BLaER1 treated with 17β-estradiol and CSF1 and Interleukin-3, amounts not matched to agents 10 nM and 100 nM (cell line): ENCODE results near the gene WDR18.

ENCODE experiments used
- H3K27ac ChIP-seq, 11 experiments: shearing (Covaris generic); formaldehyde crosslinking; 2 replicates each; pipeline ENCODE4 v1.8.1; 2022
- H3K27me3 ChIP-seq, 11 experiments: shearing (Covaris generic); formaldehyde crosslinking; 2 replicates each; pipeline ENCODE4 v1.8.1; 2022
- H3K36me3 ChIP-seq, 11 experiments: shearing (Covaris generic); formaldehyde crosslinking; 2 replicates each; pipeline ENCODE4 v1.8.1; 2022
- H3K4me1 ChIP-seq, 10 experiments: shearing (Covaris generic); formaldehyde crosslinking; 2 replicates each; pipeline ENCODE4 v1.8.1; 2022
- H3K4me2 ChIP-seq, 11 experiments: shearing (Covaris generic); formaldehyde crosslinking; 2 replicates each; pipeline ENCODE4 v1.8.1; 2022
- H3K4me3 ChIP-seq, 10 experiments: shearing (Covaris generic); formaldehyde crosslinking; 2 replicates each; pipeline ENCODE4 v1.8.1; 2022
- H3K9ac ChIP-seq, 11 experiments: shearing (Covaris generic); formaldehyde crosslinking; 2 replicates each; pipeline ENCODE4 v1.8.1; 2022
- H3K9me3 ChIP-seq, 11 experiments: shearing (Covaris generic); formaldehyde crosslinking; replicated peaks in 1 of 11; 2 replicates each; pipeline ENCODE4 v1.8.1; 2022
- H4K20me1 ChIP-seq, 11 experiments: shearing (Covaris generic); formaldehyde crosslinking; 2 replicates each; pipeline ENCODE4 v1.8.1; 2022
- Cebpa-rat ChIP-seq, 11 experiments: shearing (Covaris generic); IDR thresholded peaks; 2 replicates each; pipeline ENCODE4 v1.8.1; 2022

WDR18 gene

GRCh38 chr19:1042689-1043511 lies 58.8 kb downstream of the WDR18 start:
- H3K4me2 ChIP-seq, result peak overlapping the region in 10 of 11 experiments; percentile 92 to 99 (median 96); a peak in 17 of 22 replicates
- H4K20me1 ChIP-seq, result peaks cover under 1 to 25% (median 22%) of the 10 kb centered on the region in 11 experiments; a peak in 14 of 22 replicates
- H3K9me3 ChIP-seq, result no peaks in the 10 kb centered on the region; a peak in 1 of 22 replicates
- no peak overlapping the region for H3K4me3 ChIP-seq
- H3K4me1 ChIP-seq, result peaks cover 38 to 80% (median 66%) of the 10 kb centered on the region in 10 experiments
- no peak overlapping the region for H3K27ac ChIP-seq
- no peaks in the 10 kb centered on the region; a peak in 2 of 22 replicates for H3K27me3 ChIP-seq
- 0 out of 22 replicates have a peak overlapping the region, but pooled peaks of 1 of the 11 experiments have one; percentile 2 for H3K9ac ChIP-seq
- peaks cover 0 to 48% (median 0%) of the 10 kb centered on the region in 11 experiments; a peak in 7 of 22 replicates for H3K36me3 ChIP-seq
- TF ChIP-seq Cebpa-rat (IDR thresholded peaks at IDR 0.05), result no peak
